Fibroblast of skin of back (primary cell): ENCODE measurements around the gene THAP9.

Experiments
- DNase-seq: peaks from one replicate; pipeline ENCODE4 v3.0.0-alpha.2; 2013

THAP9 gene

DNA sequence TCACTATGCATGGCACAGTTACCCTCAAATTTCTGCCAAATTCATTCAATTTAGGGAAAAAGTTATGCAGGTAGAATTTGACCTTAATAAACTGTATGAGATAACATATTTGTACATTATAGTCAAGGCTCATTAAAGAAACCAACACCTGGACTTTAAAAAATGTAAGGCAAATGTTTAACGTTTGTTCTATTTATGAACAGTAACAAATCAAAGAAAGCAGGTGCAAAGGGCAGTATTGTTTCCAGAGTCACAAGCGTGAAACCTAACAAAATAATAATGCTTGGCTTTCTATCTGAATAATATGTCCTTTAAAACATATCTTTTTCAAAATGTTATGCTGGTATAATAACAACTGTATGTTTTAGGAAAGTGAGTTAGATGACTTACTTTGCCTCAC lies 68.9 kb downstream of the THAP9 start:
- no peak for DNase-seq
